ENCODE results near the gene UBXN4.

- TF ChIP-seq, protein P1, sequence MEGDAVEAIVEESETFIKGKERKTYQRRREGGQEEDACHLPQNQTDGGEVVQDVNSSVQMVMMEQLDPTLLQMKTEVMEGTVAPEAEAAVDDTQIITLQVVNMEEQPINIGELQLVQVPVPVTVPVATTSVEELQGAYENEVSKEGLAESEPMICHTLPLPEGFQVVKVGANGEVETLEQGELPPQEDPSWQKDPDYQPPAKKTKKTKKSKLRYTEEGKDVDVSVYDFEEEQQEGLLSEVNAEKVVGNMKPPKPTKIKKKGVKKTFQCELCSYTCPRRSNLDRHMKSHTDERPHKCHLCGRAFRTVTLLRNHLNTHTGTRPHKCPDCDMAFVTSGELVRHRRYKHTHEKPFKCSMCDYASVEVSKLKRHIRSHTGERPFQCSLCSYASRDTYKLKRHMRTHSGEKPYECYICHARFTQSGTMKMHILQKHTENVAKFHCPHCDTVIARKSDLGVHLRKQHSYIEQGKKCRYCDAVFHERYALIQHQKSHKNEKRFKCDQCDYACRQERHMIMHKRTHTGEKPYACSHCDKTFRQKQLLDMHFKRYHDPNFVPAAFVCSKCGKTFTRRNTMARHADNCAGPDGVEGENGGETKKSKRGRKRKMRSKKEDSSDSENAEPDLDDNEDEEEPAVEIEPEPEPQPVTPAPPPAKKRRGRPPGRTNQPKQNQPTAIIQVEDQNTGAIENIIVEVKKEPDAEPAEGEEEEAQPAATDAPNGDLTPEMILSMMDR (IDR thresholded peaks at IDR 0.05; ENCODE audit: low read length) = no peak
- TF ChIP-seq EZH2 (optimal IDR thresholded peaks at IDR 0.05; ENCODE audit: low read depth, low read length) (no peak), EZH2phosphoT487 (IDR thresholded peaks at IDR 0.05; ENCODE audit: low read length) (no peak)
These were observed 15.0 kb downstream of the UBXN4 start for GRCh38 chr2:135756692-135757091.

All from MM.1S (cell line).